Measurements from ENCODE around the gene STAC3.

The STAC3 gene

GRCh38 chr12:57240926-57241401, 10.0 kb downstream of the STAC3 start (continued):
- no peak for TF ChIP-seq ZSCAN4 (tag by site-specific recombination; IDR thresholded peaks at IDR 0.05)

- H3K9me3 ChIP-seq (ENCODE audit: control insufficient read depth, insufficient read depth, low read depth, low read length), result no peaks in the 10 kb centered on the region
- H3K27ac ChIP-seq (ENCODE audit: extremely low read depth, low read depth, low read length), result peak overlapping the region; percentile 53; the same call in 1 of the 2 replicates
- H3K4me3 ChIP-seq (ENCODE audit: low read depth, low read length), result peak overlapping the region; percentile 42
- POLR2A ChIA-PET, result interaction anchor here (0.7 to 6.4 kb wide), 8 partner anchors 10 to 215 kb away, joined by 3 to 72 read pairs (median 4); partner anchors contain the start of genes INHBE, LRP1, NXPH4 and SHMT2
- H3K36me3 ChIP-seq (ENCODE audit: control insufficient read depth in 2 of 2, insufficient read depth in 1 of 2, low read length in 2 of 2), result peaks cover 0 to 8% of the 10 kb centered on the region in 2 experiments; a peak in 1 of 3 replicates
- peaks cover 7% of the 10 kb centered on the region for H3K4me1 ChIP-seq (ENCODE audit: control insufficient read depth, insufficient read depth, low read length)
- CTCF ChIA-PET, result interaction anchor here (0.7 to 23.3 kb wide), 17 partner anchors 9 to 215 kb away, joined by 3 to 628 read pairs (median 4); partner anchors contain the start of genes INHBE, LRP1, NXPH4 and SHMT2
- TF ChIP-seq ZNF544 (tag by site-specific recombination; IDR thresholded peaks at IDR 0.05), result no peak
- TF ChIP-seq ZBTB1 (tag by site-specific recombination; IDR thresholded peaks at IDR 0.05), result no peak
- TF ChIP-seq ZNF707 (tag by site-specific recombination; IDR thresholded peaks at IDR 0.05), result no peak
- TF ChIP-seq ZBTB21 (tag by site-specific recombination; IDR thresholded peaks at IDR 0.05), result peak; percentile 72
- no peak for TF ChIP-seq ZNF155 (tag by site-specific recombination; IDR thresholded peaks at IDR 0.05)
- TF ChIP-seq PRDM1 (tag by site-specific recombination; IDR thresholded peaks at IDR 0.05), result peak; percentile 95
- TF ChIP-seq CTCF (tag by site-specific recombination; IDR thresholded peaks at IDR 0.05), result peak; percentile 84
- TF ChIP-seq ZBTB49 (tag by site-specific recombination; IDR thresholded peaks at IDR 0.05; ENCODE audit: low read depth), result no peak
- TF ChIP-seq ZNF792 (tag by site-specific recombination; IDR thresholded peaks at IDR 0.05), result no peak
- no peak for TF ChIP-seq ZSCAN5A (tag by site-specific recombination; IDR thresholded peaks at IDR 0.05)
- no peak for TF ChIP-seq ZNF354C (tag by site-specific recombination; IDR thresholded peaks at IDR 0.05; ENCODE audit: borderline replicate concordance, low read depth)
- no peak for TF ChIP-seq ZNF148 (tag by site-specific recombination; IDR thresholded peaks at IDR 0.05; ENCODE audit: borderline replicate concordance)
- TF ChIP-seq GLIS2 (tag by site-specific recombination; IDR thresholded peaks at IDR 0.05), result no peak
- no peak for TF ChIP-seq ZNF530 (tag by site-specific recombination; IDR thresholded peaks at IDR 0.05; ENCODE audit: low read depth)
- peak; percentile 6; the same call in 1 of the 2 replicates for TF ChIP-seq GFI1B (tag by site-specific recombination; IDR thresholded peaks at IDR 0.05)
- TF ChIP-seq ZNF529 (tag by site-specific recombination; IDR thresholded peaks at IDR 0.05; ENCODE audit: insufficient replicate concordance), result no peak
- no peak for TF ChIP-seq HOXD13 (CRISPR knock-in tag; IDR thresholded peaks at IDR 0.05; ENCODE audit: borderline replicate concordance)
- no peak for TF ChIP-seq ZNF571 (tag by site-specific recombination; IDR thresholded peaks at IDR 0.05)
- TF ChIP-seq HOXC10 (CRISPR knock-in tag; IDR thresholded peaks at IDR 0.05), result no peak
- TF ChIP-seq KLF1 (tag by site-specific recombination; IDR thresholded peaks at IDR 0.05), result peak; percentile 70
These were observed 10.7 kb downstream of the STAC3 start for GRCh38 chr12:57240066-57240921.

All from HEK293 (cell line).